SK-N-MC (cell line): ENCODE data around the gene GMDS.

ENCODE experiments used
- DNase-seq: peaks from one replicate; pipeline ENCODE4 v3.0.0-alpha.2; 2011; ENCODE audit warnings: low read depth, low spot score
- H3K27ac ChIP-seq: fragments of 200-600 bp; sonication (generic); 2 replicates; pipeline ENCODE4 v1.5.1; 2016; ENCODE audit warnings: mixed run types
- H3K36me3 ChIP-seq: fragments of 200-600 bp; sonication (generic); 2 replicates; pipeline ENCODE4 v1.6.1; 2017; ENCODE audit warnings: antibody characterized with exemption, low read length, mixed read lengths; ENCODE audit not compliant: insufficient read depth
- H3K4me3 ChIP-seq: fragments of 200-600 bp; sonication (generic); 2 replicates; pipeline ENCODE4 v1.5.1; 2016
- H3K9ac ChIP-seq: fragments of 200-600 bp; sonication (generic); 2 replicates; pipeline ENCODE4 v1.8.0; 2017; ENCODE audit warnings: mixed run types, mixed read lengths; ENCODE audit not compliant: insufficient read length
- H3K9me3 ChIP-seq: fragments of 200-600 bp; sonication (generic); 2 replicates; pipeline ENCODE4 v1.6.1; 2017; ENCODE audit warnings: low read depth, mild to moderate bottlenecking, antibody characterized with exemption, low read length, moderate library complexity, mixed read lengths
- EZH2 ChIP-seq: fragments of 200-600 bp; sonication (generic); IDR thresholded peaks from one replicate; pipeline ENCODE4 v1.6.1; 2017; ENCODE audit warnings: antibody characterized with exemption
- FOXP2 ChIP-seq: optimal IDR thresholded peaks from 2 replicates; pipeline ENCODE3; 2011; ENCODE audit warnings: mild to moderate bottlenecking, moderate library complexity; ENCODE audit not compliant: insufficient read depth; ENCODE audit errors: extremely low read length, control extremely low read depth
- POLR2AphosphoS5 ChIP-seq: IDR thresholded peaks from 2 replicates; pipeline ENCODE4 v1.6.1; 2012; ENCODE audit warnings: mild to moderate bottlenecking, low read depth, low read length, borderline replicate concordance

The GMDS gene

GRCh38 chr6:2029952-2030351, 215.5 kb downstream of the GMDS start:
- Histone ChIP-seq H3K9me3 (no peaks in the 10 kb centered on the region), H3K36me3 (no peaks in the 10 kb centered on the region), H3K27ac (no peak overlapping the region), H3K4me3 (no peak overlapping the region), H3K9ac (no peak overlapping the region)
- TF ChIP-seq EZH2 (no peak), POLR2AphosphoS5 (no peak), FOXP2 (no peak)
- no peak for DNase-seq

- TF ChIP-seq POLR2AphosphoS5 (no peak), FOXP2 (no peak), EZH2 (no peak)
- H3K9me3 ChIP-seq: no peaks in the 10 kb centered on the region
- no peak for DNase-seq
- H3K9ac ChIP-seq: no peak overlapping the region
- H3K27ac ChIP-seq: no peak overlapping the region
- H3K4me3 ChIP-seq: no peak overlapping the region
- H3K36me3 ChIP-seq: no peaks in the 10 kb centered on the region
These were observed 216.1 kb downstream of the GMDS start for GRCh38 chr6:2029130-2029794.

GRCh38 chr6:2028457-2029038, 216.9 kb downstream of the GMDS start:
- TF ChIP-seq EZH2 (no peak), FOXP2 (no peak), POLR2AphosphoS5 (no peak)
- Histone ChIP-seq H3K27ac (no peak overlapping the region), H3K9me3 (no peaks in the 10 kb centered on the region), H3K9ac (no peak overlapping the region), H3K36me3 (no peaks in the 10 kb centered on the region), H3K4me3 (no peak overlapping the region)
- DNase-seq: no peak

GRCh38 chr6:2026133-2026532, 219.3 kb downstream of the GMDS start:
- no peak for TF ChIP-seq EZH2
- no peak for TF ChIP-seq FOXP2
- TF ChIP-seq POLR2AphosphoS5: no peak
- no peak overlapping the region for H3K9ac ChIP-seq
- H3K4me3 ChIP-seq: no peak overlapping the region
- H3K9me3 ChIP-seq: no peaks in the 10 kb centered on the region
- no peaks in the 10 kb centered on the region for H3K36me3 ChIP-seq
- H3K27ac ChIP-seq: no peak overlapping the region
- DNase-seq: no peak

- no peak overlapping the region for H3K4me3 ChIP-seq
- no peaks in the 10 kb centered on the region for H3K36me3 ChIP-seq
- no peaks in the 10 kb centered on the region for H3K9me3 ChIP-seq
- no peak overlapping the region for H3K27ac ChIP-seq
- TF ChIP-seq POLR2AphosphoS5 (no peak; the same call in 1 of the 2 replicates), EZH2 (no peak), FOXP2 (no peak)
- no peak for DNase-seq
- H3K9ac ChIP-seq: no peak overlapping the region
These were observed 223.7 kb downstream of the GMDS start for GRCh38 chr6:2021713-2022125.

- H3K36me3 ChIP-seq: no peaks in the 10 kb centered on the region
- H3K27ac ChIP-seq: peak overlapping the region; percentile 48; the same call in 1 of the 2 replicates
- peak overlapping the region; percentile 33; the same call in 1 of the 2 replicates for H3K4me3 ChIP-seq
- DNase-seq: peak; percentile 48
- no peak overlapping the region for H3K9ac ChIP-seq
- no peaks in the 10 kb centered on the region for H3K9me3 ChIP-seq
- TF ChIP-seq POLR2AphosphoS5 (no peak), EZH2 (no peak), FOXP2 (no peak)
These were observed 224.5 kb downstream of the GMDS start for GRCh38 chr6:2020909-2021308.

- Histone ChIP-seq H3K9me3 (no peaks in the 10 kb centered on the region), H3K27ac (no peak overlapping the region), H3K4me3 (no peak overlapping the region), H3K9ac (no peak overlapping the region), H3K36me3 (no peaks in the 10 kb centered on the region)
- DNase-seq: no peak
- TF ChIP-seq POLR2AphosphoS5 (no peak), FOXP2 (no peak), EZH2 (no peak)
These were observed 226.4 kb downstream of the GMDS start for GRCh38 chr6:2019051-2019450.

- no peak for DNase-seq
These were observed 229.4 kb downstream of the GMDS start for GRCh38 chr6:2016040-2016439.

GRCh38 chr6:2008383-2008976, 236.9 kb downstream of the GMDS start:
- no peak overlapping the region for H3K4me3 ChIP-seq
- TF ChIP-seq EZH2 (no peak), FOXP2 (no peak), POLR2AphosphoS5 (no peak)
- no peaks in the 10 kb centered on the region for H3K36me3 ChIP-seq
- no peaks in the 10 kb centered on the region for H3K9me3 ChIP-seq
- H3K27ac ChIP-seq: no peak overlapping the region
- H3K9ac ChIP-seq: no peak overlapping the region
- no peak for DNase-seq

More at GRCh38 chr6:2016040-2016439, 229.4 kb downstream of the GMDS start:
- no peak overlapping the region for H3K27ac ChIP-seq
- H3K9me3 ChIP-seq: no peaks in the 10 kb centered on the region
- TF ChIP-seq POLR2AphosphoS5: no peak
- TF ChIP-seq FOXP2: no peak
- no peak for TF ChIP-seq EZH2
- H3K36me3 ChIP-seq: no peaks in the 10 kb centered on the region
- H3K9ac ChIP-seq: no peak overlapping the region
- H3K4me3 ChIP-seq: no peak overlapping the region
